ENCODE results near the gene ENPP3.

ENPP3 gene

GRCh38 chr6:131636880-131637792, at the start of gene ENPP3:
ENPP3 (plus strand) TSS chr6:131637302; CDS start chr6:131637385, 83 bp downstream.
- DNase-seq (ENCODE audit: low read depth): no peak

GRCh38 chr6:131587909-131588308, 49.2 kb upstream of the ENPP3 start:
- DNase-seq (ENCODE audit: low read depth): no peak

- DNase-seq (ENCODE audit: low read depth): no peak
Measured at GRCh38 chr6:131588643-131589042, 48.5 kb upstream of the ENPP3 start.

GRCh38 chr6:131592935-131593334, 44.2 kb upstream of the ENPP3 start:
- DNase-seq (ENCODE audit: low read depth): no peak

- no peak for DNase-seq (ENCODE audit: low read depth)
Measured at GRCh38 chr6:131594074-131594473, 43.0 kb upstream of the ENPP3 start.

GRCh38 chr6:131597446-131597845, 39.7 kb upstream of the ENPP3 start:
- DNase-seq (ENCODE audit: low read depth): no peak

GRCh38 chr6:131600716-131601115, 36.4 kb upstream of the ENPP3 start:
- DNase-seq (ENCODE audit: low read depth): no peak

GRCh38 chr6:131602781-131603312, 34.3 kb upstream of the ENPP3 start:
- no peak for DNase-seq (ENCODE audit: low read depth)

GRCh38 chr6:131613296-131613925, 23.7 kb upstream of the ENPP3 start:
- no peak for DNase-seq (ENCODE audit: low read depth)

GRCh38 chr6:131615275-131615674, 21.8 kb upstream of the ENPP3 start:
- DNase-seq (ENCODE audit: low read depth): no peak

- peak; percentile 85 for DNase-seq (ENCODE audit: low read depth)
Measured at GRCh38 chr6:131627724-131628682, 9.1 kb upstream of the ENPP3 start, which contains the start of gene MED23. MED23 (minus strand) TSS chr6:131628242; CDS start chr6:131628049, 193 bp downstream.

- DNase-seq (ENCODE audit: low read depth): no peak
Measured at GRCh38 chr6:131628726-131629125, 8.4 kb upstream of the ENPP3 start.

GRCh38 chr6:131629651-131630050, 7.5 kb upstream of the ENPP3 start:
- no peak for DNase-seq (ENCODE audit: low read depth)

GRCh38 chr6:131631625-131632289, 5.3 kb upstream of the ENPP3 start:
- no peak for DNase-seq (ENCODE audit: low read depth)

- DNase-seq (ENCODE audit: low read depth): no peak
Measured at GRCh38 chr6:131635384-131636340, 1.4 kb upstream of the ENPP3 start.

- no peak for DNase-seq (ENCODE audit: low read depth)
Measured at GRCh38 chr6:131638013-131638412, 911 bp downstream of the ENPP3 start.

- no peak for DNase-seq (ENCODE audit: low read depth)
Measured at GRCh38 chr6:131640100-131640499, 3.0 kb downstream of the ENPP3 start.

- no peak for DNase-seq (ENCODE audit: low read depth)
Measured at GRCh38 chr6:131640576-131640975, 3.5 kb downstream of the ENPP3 start.

GRCh38 chr6:131641554-131641953, 4.5 kb downstream of the ENPP3 start:
- DNase-seq (ENCODE audit: low read depth): no peak

GRCh38 chr6:131642565-131642964, 5.5 kb downstream of the ENPP3 start:
- DNase-seq (ENCODE audit: low read depth): no peak
